BLaER1 treated with 17β-estradiol and CSF1 and Interleukin-3, amounts not matched to agents 10 nM and 100 nM (cell line): ENCODE data around the gene CTNNA3.
A peak's percentile ranks its signal among the peaks of the same experiment; 100 is the strongest.
"Not testable (repeated sequence)": the region's sequence is repeated elsewhere in the genome, so short reads cannot be mapped to it uniquely, and the experiment has no call there.

Experiments
- H3K27ac ChIP-seq, 11 experiments: shearing (Covaris generic); formaldehyde crosslinking; 2 replicates each; pipeline ENCODE4 v1.8.1; 2022
- H3K27me3 ChIP-seq, 11 experiments: shearing (Covaris generic); formaldehyde crosslinking; 2 replicates each; pipeline ENCODE4 v1.8.1; 2022
- H3K36me3 ChIP-seq, 11 experiments: shearing (Covaris generic); formaldehyde crosslinking; 2 replicates each; pipeline ENCODE4 v1.8.1; 2022
- H3K4me1 ChIP-seq, 10 experiments: shearing (Covaris generic); formaldehyde crosslinking; 2 replicates each; pipeline ENCODE4 v1.8.1; 2022
- H3K4me2 ChIP-seq, 11 experiments: shearing (Covaris generic); formaldehyde crosslinking; 2 replicates each; pipeline ENCODE4 v1.8.1; 2022
- H3K4me3 ChIP-seq, 10 experiments: shearing (Covaris generic); formaldehyde crosslinking; 2 replicates each; pipeline ENCODE4 v1.8.1; 2022
- H3K9ac ChIP-seq, 11 experiments: shearing (Covaris generic); formaldehyde crosslinking; 2 replicates each; pipeline ENCODE4 v1.8.1; 2022
- H3K9me3 ChIP-seq, 11 experiments: shearing (Covaris generic); formaldehyde crosslinking; replicated peaks in 1 of 11; 2 replicates each; pipeline ENCODE4 v1.8.1; 2022
- H4K20me1 ChIP-seq, 11 experiments: shearing (Covaris generic); formaldehyde crosslinking; 2 replicates each; pipeline ENCODE4 v1.8.1; 2022
- Cebpa-rat ChIP-seq, 11 experiments: shearing (Covaris generic); IDR thresholded peaks; 2 replicates each; pipeline ENCODE4 v1.8.1; 2022

The CTNNA3 gene

GRCh38 chr10:67587771-67588170 lies 108.2 kb downstream of the CTNNA3 start:
- no peaks in the 10 kb centered on the region for H3K36me3 ChIP-seq
- H3K9ac ChIP-seq, result no peak overlapping the region
- no peak overlapping the region for H3K27ac ChIP-seq
- no peak overlapping the region for H3K4me2 ChIP-seq
- no peak overlapping the region for H3K4me3 ChIP-seq
- no peaks in the 10 kb centered on the region for H4K20me1 ChIP-seq
- no peaks in the 10 kb centered on the region for H3K27me3 ChIP-seq
- H3K4me1 ChIP-seq, result no peaks in the 10 kb centered on the region
- TF ChIP-seq Cebpa-rat (IDR thresholded peaks at IDR 0.05), result no peak
- H3K9me3 ChIP-seq, result peaks cover 35 to 54% (median 44%) of the 10 kb centered on the region in 11 experiments

- no peak for TF ChIP-seq Cebpa-rat (IDR thresholded peaks at IDR 0.05)
- no peaks in the 10 kb centered on the region for H4K20me1 ChIP-seq
- H3K9me3 ChIP-seq, result peaks cover 0 to 5% (median 4%) of the 10 kb centered on the region in 11 experiments; a peak in 6 of 22 replicates
- H3K36me3 ChIP-seq, result no peaks in the 10 kb centered on the region
- no peak overlapping the region for H3K4me3 ChIP-seq
- H3K27ac ChIP-seq, result no peak overlapping the region
- H3K4me2 ChIP-seq, result no peak overlapping the region
- H3K27me3 ChIP-seq, result no peaks in the 10 kb centered on the region
- H3K4me1 ChIP-seq, result peaks cover 0 to 20% (median 0%) of the 10 kb centered on the region in 10 experiments; a peak in 6 of 20 replicates
- no peak overlapping the region for H3K9ac ChIP-seq
Measured at GRCh38 chr10:67575532-67575931, 120.5 kb downstream of the CTNNA3 start.

DNA sequence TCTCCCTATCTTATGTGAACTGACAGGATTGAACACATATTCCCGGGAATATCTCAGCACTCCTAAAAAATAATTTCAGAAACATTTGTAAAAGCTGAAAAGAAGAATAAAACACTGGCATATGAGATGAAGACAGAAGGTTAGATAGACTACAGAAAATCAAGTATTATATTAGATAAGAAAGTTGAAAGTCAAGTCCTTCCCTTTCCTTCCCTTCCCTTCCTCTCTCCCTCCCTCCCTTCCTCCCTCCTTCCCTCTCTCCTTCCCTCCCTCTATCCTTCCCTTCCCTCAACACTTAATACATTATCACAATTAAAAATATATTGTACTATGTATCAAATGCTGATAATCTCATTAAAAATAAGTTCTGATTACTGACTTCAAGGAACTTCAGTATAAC lies 122.5 kb downstream of the CTNNA3 start:
- Histone ChIP-seq H3K4me1 (peaks cover 0 to 33% (median 0%) of the 10 kb centered on the region in 10 experiments; a peak in 6 of 20 replicates), H3K9ac (no peak overlapping the region), H3K4me2 (peak overlapping the region in 3 of 11 experiments; percentile 19 to 53 (median 44); a peak in 3 of 22 replicates), H3K27ac (no peak overlapping the region), H3K36me3 (no peaks in the 10 kb centered on the region), H3K9me3 (no peaks in the 10 kb centered on the region), H3K27me3 (no peaks in the 10 kb centered on the region), H4K20me1 (no peaks in the 10 kb centered on the region), H3K4me3 (no peak overlapping the region)
- no peak for TF ChIP-seq Cebpa-rat (IDR thresholded peaks at IDR 0.05)

GRCh38 chr10:67571503-67571902 lies 124.5 kb downstream of the CTNNA3 start:
- no peak overlapping the region for H3K9ac ChIP-seq
- H4K20me1 ChIP-seq, result no peaks in the 10 kb centered on the region
- no peak overlapping the region for H3K4me3 ChIP-seq
- no peak overlapping the region for H3K4me2 ChIP-seq
- no peak overlapping the region for H3K27ac ChIP-seq
- H3K9me3 ChIP-seq, result no peaks in the 10 kb centered on the region
- peaks cover 0 to 33% (median 0%) of the 10 kb centered on the region in 10 experiments; a peak in 6 of 20 replicates for H3K4me1 ChIP-seq
- no peaks in the 10 kb centered on the region for H3K36me3 ChIP-seq
- no peaks in the 10 kb centered on the region for H3K27me3 ChIP-seq
- no peak for TF ChIP-seq Cebpa-rat (IDR thresholded peaks at IDR 0.05)

DNA sequence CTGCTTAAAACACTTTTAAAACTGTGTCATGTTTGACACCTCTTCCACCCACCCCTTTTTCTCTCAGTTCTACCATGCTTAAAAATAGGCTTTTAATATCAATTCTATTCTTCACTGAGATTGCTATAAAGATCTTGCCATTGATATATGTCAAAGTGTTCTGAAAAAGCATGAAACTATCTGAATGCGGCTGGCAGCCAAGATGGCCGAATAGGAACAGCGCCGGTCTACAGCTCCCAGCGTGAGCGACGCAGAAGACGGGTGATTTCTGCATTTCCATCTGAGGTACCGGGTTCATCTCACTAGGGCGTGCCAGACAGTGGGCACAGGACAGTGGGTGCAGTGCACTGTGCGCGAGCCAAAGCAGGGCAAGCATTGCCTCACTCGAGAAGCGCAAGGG lies 137.7 kb downstream of the CTNNA3 start:
- H3K9ac ChIP-seq, H3K27me3 ChIP-seq, H3K36me3 ChIP-seq, H4K20me1 ChIP-seq, H3K4me1 ChIP-seq, H3K4me2 ChIP-seq, H3K27ac ChIP-seq, H3K4me3 ChIP-seq: not testable (repeated sequence)
- H3K9me3 ChIP-seq, result peaks cover 0 to 10% (median 4%) of the 10 kb centered on the region in 11 experiments; a peak in 8 of 22 replicates

DNA sequence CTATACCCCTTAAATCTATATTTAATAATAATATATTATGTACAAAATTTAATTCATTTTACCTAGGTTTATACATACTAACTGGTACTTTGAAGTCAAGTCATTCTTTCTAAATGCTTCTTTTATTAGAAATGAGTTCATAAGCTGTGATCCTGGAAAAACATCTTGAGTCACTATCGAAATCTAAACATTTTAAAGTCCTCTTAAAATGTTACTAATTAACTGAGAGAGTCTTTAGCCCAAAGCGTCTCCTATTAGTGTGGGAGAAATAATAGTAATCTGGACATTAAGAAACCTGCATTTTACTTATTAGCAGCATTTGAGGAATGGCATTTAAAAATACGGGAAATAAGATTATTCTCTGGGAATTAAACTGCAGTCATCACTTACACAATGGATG lies 142.7 kb downstream of the CTNNA3 start:
- Histone ChIP-seq H3K36me3 (no peaks in the 10 kb centered on the region), H3K27me3 (no peaks in the 10 kb centered on the region), H3K9me3 (peaks cover 0 to 6% (median 0%) of the 10 kb centered on the region in 11 experiments; a peak in 5 of 22 replicates), H3K4me1 (no peaks in the 10 kb centered on the region), H3K27ac (no peak overlapping the region), H3K4me2 (no peak overlapping the region), H4K20me1 (no peaks in the 10 kb centered on the region), H3K9ac (no peak overlapping the region), H3K4me3 (no peak overlapping the region)
- no peak for TF ChIP-seq Cebpa-rat (IDR thresholded peaks at IDR 0.05)

GRCh38 chr10:67550838-67551402 lies 145.1 kb downstream of the CTNNA3 start:
- no peak for TF ChIP-seq Cebpa-rat (IDR thresholded peaks at IDR 0.05)
- Histone ChIP-seq H3K27ac (no peak overlapping the region), H3K9me3 (no peaks in the 10 kb centered on the region; a peak in 1 of 22 replicates), H3K9ac (no peak overlapping the region), H3K4me3 (no peak overlapping the region), H3K4me1 (no peaks in the 10 kb centered on the region), H3K4me2 (no peak overlapping the region), H3K36me3 (no peaks in the 10 kb centered on the region), H4K20me1 (no peaks in the 10 kb centered on the region), H3K27me3 (no peaks in the 10 kb centered on the region)

GRCh38 chr10:67550046-67550445 lies 145.9 kb downstream of the CTNNA3 start:
- TF ChIP-seq Cebpa-rat (IDR thresholded peaks at IDR 0.05), result no peak
- H3K27me3 ChIP-seq, result no peaks in the 10 kb centered on the region
- H3K36me3 ChIP-seq, result no peaks in the 10 kb centered on the region
- no peak overlapping the region for H3K4me3 ChIP-seq
- H3K9me3 ChIP-seq, result no peaks in the 10 kb centered on the region; a peak in 1 of 22 replicates
- H3K9ac ChIP-seq, result no peak overlapping the region
- no peak overlapping the region for H3K27ac ChIP-seq
- H3K4me1 ChIP-seq, result no peaks in the 10 kb centered on the region
- H3K4me2 ChIP-seq, result no peak overlapping the region
- no peaks in the 10 kb centered on the region for H4K20me1 ChIP-seq

- no peaks in the 10 kb centered on the region for H3K27me3 ChIP-seq
- no peaks in the 10 kb centered on the region for H3K36me3 ChIP-seq
- H3K4me1 ChIP-seq, result no peaks in the 10 kb centered on the region
- TF ChIP-seq Cebpa-rat (IDR thresholded peaks at IDR 0.05), result no peak
- no peak overlapping the region for H3K9ac ChIP-seq
- no peak overlapping the region for H3K27ac ChIP-seq
- H3K9me3 ChIP-seq, result no peaks in the 10 kb centered on the region; a peak in 1 of 22 replicates
- H3K4me3 ChIP-seq, result no peak overlapping the region
- no peaks in the 10 kb centered on the region for H4K20me1 ChIP-seq
- no peak overlapping the region for H3K4me2 ChIP-seq
Measured at GRCh38 chr10:67549390-67549789, 146.6 kb downstream of the CTNNA3 start.

DNA sequence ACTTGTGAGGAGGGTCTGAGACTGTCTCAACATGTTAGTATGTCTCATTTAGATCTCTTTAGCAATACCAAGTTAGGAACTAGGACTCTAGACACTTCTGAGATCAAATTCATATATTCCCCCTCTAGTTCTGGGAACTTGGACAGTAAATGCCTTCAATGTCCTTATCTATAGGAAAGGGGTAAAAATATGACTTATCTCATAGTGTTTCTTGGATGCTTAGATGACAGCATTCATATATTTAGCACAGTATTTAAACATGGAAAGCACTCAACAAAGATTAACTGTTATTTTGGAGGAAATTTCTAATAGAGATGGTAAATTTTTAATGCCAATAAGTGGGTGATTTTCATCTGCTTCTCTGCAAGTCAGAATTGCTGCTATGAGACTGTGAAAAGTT lies 154.6 kb downstream of the CTNNA3 start:
- Histone ChIP-seq H3K36me3 (no peaks in the 10 kb centered on the region), H4K20me1 (no peaks in the 10 kb centered on the region), H3K9me3 (no peaks in the 10 kb centered on the region), H3K9ac (no peak overlapping the region), H3K27ac (no peak overlapping the region), H3K27me3 (no peaks in the 10 kb centered on the region), H3K4me2 (no peak overlapping the region), H3K4me1 (no peaks in the 10 kb centered on the region), H3K4me3 (no peak overlapping the region)
- TF ChIP-seq Cebpa-rat (IDR thresholded peaks at IDR 0.05), result no peak
